Airway epithelial cell (primary cell): ENCODE data around the gene CENPC. TPM values are rescaled to one million over a fixed set of nuclear protein-coding genes. Genes with fewer than 3 reads are reported as not detected.

Experiments used
- total RNA-seq: library from RNA; depleted of rRNA; stranded (reverse); fragments of >200 nt; gene quantifications from 2 replicates; pipeline ENCODE4 v1.2.3, GENCODE V29; 2015

The CENPC gene
- 8.9 and 15.0 TPM in 2 replicates for total RNA-seq

GRCh38 chr4:67545199-67546003 lies at the start of gene CENPC:
CENPC (minus strand) TSS chr4:67545503; CDS start chr4:67545355, 148 bp downstream.

GRCh38 chr4:67558493-67558892 lies 13.2 kb upstream of the CENPC start, which contains the start of gene STAP1:
STAP1 (plus strand) TSS chr4:67558727; CDS start chr4:67558810, 83 bp downstream.

Other genes with a start within 250 kb of the CENPC start
- gene STAP1, start 13.2 kb upstream of the CENPC start, total RNA-seq, result not detected in 2 replicates
- 43.9 and 68.1 TPM in 2 replicates for gene UBA6, start 155.7 kb upstream of the CENPC start, total RNA-seq
- 0.07 TPM in 1 of 2 replicates, not detected in the other for gene GNRHR, start 208.9 kb upstream of the CENPC start, total RNA-seq